Measurements from ENCODE around the gene HLA-G. TPM values are rescaled to one million over a fixed set of nuclear protein-coding genes. Genes with fewer than 3 reads are reported as not detected.

HLA-G gene
- total RNA-seq, 2 donors from 2014 or later = 16.7 TPM; not detected in 1

DNA sequence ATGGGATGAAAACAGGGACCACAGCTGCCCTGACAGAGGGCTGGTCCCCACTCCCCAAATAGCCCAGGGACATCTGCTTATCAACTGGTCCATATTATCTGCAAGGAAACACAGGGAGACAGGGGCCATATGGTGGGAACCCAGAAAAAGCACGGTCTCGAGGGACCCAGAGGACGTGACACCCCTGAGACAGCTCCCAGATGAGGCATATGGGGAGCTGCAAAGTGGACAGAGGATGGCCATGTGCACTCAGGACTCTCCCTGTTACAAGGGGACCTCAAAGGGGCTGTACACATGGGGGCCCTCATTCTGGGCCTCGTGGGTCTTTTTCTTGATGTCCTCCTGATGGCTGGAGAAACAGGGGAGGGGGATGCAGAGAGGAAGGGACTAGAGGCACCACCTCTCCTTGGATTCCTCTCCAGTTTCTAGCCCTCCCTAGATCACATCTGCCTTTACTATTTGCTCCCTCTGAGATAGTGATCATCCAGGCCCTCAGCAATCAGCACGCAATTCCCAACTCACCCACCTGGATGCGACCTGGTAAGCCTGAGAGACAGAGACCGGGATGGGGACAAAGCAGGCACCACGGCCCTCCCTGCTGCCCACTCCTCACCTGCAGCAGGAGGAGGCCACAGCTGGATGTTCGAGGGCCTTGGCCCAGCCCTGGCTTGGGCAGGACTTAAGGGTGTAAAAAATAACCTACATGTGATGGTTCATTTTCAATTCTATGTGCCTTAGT lies 13.1 kb upstream of the HLA-G start:
- ATAC-seq (no peak), DNase-seq (no peak)
- intact Hi-C loops (cut with DNase I, micrococcal nuclease) = no loop called here

- ATAC-seq = no peak
- DNase-seq = no peak
- intact Hi-C loops (cut with DNase I, micrococcal nuclease) = no loop called here
Observed at GRCh38 chr6:29815118-29815750, 12.4 kb upstream of the HLA-G start.

- DNase-seq = no peak
- intact Hi-C loops (cut with DNase I, micrococcal nuclease) = no loop called here
- no peak for ATAC-seq
Observed at GRCh38 chr6:29816030-29816429, 11.6 kb upstream of the HLA-G start.

- ATAC-seq = no peak
- intact Hi-C loops (cut with DNase I, micrococcal nuclease) = no loop called here
- DNase-seq = no peak
Observed at GRCh38 chr6:29818892-29819291, 8.7 kb upstream of the HLA-G start.

DNA sequence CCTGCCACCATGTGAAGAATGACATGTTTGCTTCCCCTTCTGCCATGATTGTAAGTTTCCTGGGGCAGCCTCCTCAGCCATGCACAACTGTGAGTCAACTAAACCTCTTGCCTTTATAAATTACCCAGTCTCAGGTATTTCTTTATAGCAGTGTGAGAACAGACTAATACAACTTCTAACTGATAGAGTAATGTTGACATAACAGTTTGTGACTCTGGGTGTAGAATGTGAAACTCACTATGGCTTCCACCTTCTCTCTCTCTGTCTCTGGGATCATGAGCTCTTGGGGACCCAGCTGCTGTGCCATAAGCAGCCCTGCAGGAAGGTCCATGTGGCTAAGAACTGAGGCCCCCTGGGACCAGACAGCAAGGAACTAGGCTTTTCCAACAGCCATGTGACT lies 3.5 kb upstream of the HLA-G start:
- ATAC-seq = no peak
- intact Hi-C loops (cut with DNase I, micrococcal nuclease) = no loop called here
- no peak for DNase-seq

DNA sequence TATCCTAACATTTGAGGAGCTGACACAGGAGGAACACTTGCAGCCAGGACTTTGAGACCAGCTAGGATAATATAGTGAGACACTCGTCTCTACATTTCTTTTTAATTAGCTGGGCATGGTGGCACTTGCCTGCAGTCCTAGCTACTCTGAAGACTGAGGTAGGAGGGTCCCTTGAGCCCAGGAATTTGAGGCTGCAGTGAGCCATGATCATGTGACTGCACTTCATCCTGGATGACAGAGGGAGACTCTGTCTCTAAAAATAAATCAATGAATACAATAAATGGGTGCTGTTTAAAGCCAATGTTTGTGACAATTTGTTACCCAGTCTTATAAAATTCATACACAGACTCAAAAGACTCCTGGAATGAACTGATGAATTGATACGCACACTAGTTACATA lies 1.8 kb upstream of the HLA-G start:
- intact Hi-C loops (cut with DNase I, micrococcal nuclease) = no loop called here
- DNase-seq (no peak), ATAC-seq (no peak)

- no peak for DNase-seq
- intact Hi-C loops (cut with DNase I, micrococcal nuclease) = no loop called here
- ATAC-seq = no peak
Observed at GRCh38 chr6:29826271-29826670, 1.4 kb upstream of the HLA-G start.

DNA sequence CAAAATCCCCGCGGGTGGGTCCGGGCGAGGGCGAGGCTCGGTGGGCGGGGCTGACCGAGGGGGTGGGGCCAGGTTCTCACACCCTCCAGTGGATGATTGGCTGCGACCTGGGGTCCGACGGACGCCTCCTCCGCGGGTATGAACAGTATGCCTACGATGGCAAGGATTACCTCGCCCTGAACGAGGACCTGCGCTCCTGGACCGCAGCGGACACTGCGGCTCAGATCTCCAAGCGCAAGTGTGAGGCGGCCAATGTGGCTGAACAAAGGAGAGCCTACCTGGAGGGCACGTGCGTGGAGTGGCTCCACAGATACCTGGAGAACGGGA lies 809 bp downstream of the HLA-G start:
- DNase-seq = no peak
- intact Hi-C loops (cut with DNase I, micrococcal nuclease) = no loop called here
- no peak for ATAC-seq

DNA sequence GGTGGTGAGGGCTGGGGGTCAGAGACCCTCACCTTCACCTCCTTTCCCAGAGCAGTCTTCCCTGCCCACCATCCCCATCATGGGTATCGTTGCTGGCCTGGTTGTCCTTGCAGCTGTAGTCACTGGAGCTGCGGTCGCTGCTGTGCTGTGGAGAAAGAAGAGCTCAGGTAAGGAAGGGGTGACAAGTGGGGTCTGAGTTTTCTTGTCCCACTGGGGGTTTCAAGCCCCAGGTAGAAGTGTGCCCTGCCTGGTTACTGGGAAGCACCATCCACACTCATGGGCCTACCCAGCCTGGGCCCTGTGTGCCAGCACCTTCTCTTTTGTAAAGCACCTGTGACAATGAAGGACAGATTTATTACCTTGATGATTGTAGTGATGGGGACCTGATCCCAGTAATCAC lies 2.1 kb downstream of the HLA-G start:
- intact Hi-C loops (cut with DNase I, micrococcal nuclease) = loop anchor here (10.0 kb wide), 2 partner anchors 95 to 125 kb away; no protein-coding TSS in a partner anchor
- DNase-seq (no peak), ATAC-seq (no peak)

DNA sequence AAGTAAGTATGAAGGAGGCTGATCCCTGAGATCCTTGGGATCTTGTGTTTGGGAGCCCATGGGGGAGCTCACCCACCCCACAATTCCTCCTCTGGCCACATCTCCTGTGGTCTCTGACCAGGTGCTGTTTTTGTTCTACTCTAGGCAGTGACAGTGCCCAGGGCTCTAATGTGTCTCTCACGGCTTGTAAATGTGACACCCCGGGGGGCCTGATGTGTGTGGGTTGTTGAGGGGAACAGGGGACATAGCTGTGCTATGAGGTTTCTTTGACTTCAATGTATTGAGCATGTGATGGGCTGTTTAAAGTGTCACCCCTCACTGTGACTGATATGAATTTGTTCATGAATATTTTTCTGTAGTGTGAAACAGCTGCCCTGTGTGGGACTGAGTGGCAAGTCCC lies 2.8 kb downstream of the HLA-G start:
- no peak for ATAC-seq
- intact Hi-C loops (cut with DNase I, micrococcal nuclease) = loop anchor here (10.0 kb wide), 2 partner anchors 96 to 126 kb away; no protein-coding TSS in a partner anchor
- DNase-seq = no peak

GRCh38 chr6:29831776-29832175 lies 4.2 kb downstream of the HLA-G start:
- ATAC-seq (no peak), DNase-seq (no peak)
- intact Hi-C loops (cut with DNase I, micrococcal nuclease) = loop anchor here (10.0 kb wide), 2 partner anchors 97 to 127 kb away; no protein-coding TSS in a partner anchor

GRCh38 chr6:29834564-29835436 lies 7.2 kb downstream of the HLA-G start:
- DNase-seq = peak in 1 of 2 donors; percentile 28
- intact Hi-C loops (cut with DNase I, micrococcal nuclease) = loop anchor here (10.0 kb wide), 2 partner anchors 100 to 130 kb away; no protein-coding TSS in a partner anchor
- ATAC-seq = peak; percentile 53

DNA sequence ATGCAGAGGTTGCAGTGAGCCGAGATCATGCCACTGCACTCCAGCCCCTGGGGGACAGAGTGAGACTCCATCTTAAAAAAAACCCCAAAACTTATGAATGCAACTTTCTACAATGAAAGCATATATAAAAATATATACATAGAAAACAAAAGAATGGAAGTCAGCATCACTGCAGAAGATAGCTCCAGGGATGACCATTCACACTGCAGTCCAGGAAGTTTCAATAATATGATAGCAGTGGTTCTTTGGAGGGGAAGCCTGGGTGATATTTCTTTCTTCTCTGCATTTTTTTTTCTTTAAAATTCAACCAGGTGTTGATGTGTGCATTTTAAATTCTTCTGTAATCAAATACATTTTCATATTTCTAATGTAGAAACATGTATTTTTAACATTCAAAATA lies 12.3 kb downstream of the HLA-G start:
- intact Hi-C loops (cut with DNase I, micrococcal nuclease) = loop anchor here (10.0 kb wide), 2 partner anchors 105 to 135 kb away; no protein-coding TSS in a partner anchor
- DNase-seq (no peak), ATAC-seq (no peak)

DNA sequence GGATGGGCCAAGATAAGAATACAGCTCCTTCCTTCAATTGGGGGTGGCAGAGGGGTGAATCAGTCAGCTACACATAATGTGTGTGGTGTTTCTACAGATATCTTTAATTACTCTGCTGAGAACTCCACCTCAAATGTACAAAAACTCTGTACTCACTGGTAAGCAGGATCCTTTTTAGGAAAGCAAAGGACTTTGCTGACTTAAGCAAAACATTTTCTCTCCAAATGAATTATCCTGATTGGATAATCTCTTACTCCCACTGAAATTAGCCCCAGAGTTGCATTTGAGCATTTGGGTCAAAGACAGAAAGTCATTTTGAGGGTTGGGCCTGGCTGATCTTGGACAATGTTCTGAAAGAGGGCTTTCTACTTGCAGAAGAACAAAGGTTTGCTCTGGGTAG lies 13.4 kb downstream of the HLA-G start:
- DNase-seq (no peak), ATAC-seq (no peak)
- intact Hi-C loops (cut with DNase I, micrococcal nuclease) = no loop called here

DNA sequence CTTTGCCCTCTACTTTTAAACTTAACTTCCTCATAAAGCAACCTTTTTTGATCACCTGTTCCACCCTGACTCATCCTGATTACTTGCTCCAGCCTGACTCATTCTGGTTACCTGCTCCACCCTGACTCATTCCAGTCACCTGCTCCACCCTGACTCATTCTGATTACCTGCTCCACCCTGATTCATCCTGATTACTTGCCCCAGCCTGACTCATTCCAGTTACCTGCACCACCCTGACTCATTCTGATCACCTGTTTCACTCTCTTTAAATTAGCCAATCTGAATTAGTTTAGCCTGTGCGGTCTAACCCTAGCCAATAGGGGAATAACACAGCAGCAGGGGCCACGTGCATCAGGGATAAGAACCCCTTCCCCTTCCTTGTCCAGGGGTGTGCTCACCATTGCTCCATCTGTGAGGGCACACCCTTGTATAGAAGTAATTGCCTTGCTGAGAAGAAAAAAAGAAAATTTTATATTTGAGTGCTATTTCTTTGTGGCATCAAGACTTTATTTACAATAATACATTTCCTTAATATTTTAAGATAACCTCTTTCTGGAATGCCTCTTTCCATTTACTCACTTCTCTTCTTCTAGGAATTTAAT lies 17.9 kb downstream of the HLA-G start:
- ATAC-seq (peak; percentile 82), DNase-seq (peak in 1 of 2 donors; percentile 59)
- intact Hi-C loops (cut with DNase I, micrococcal nuclease) = no loop called here

DNA sequence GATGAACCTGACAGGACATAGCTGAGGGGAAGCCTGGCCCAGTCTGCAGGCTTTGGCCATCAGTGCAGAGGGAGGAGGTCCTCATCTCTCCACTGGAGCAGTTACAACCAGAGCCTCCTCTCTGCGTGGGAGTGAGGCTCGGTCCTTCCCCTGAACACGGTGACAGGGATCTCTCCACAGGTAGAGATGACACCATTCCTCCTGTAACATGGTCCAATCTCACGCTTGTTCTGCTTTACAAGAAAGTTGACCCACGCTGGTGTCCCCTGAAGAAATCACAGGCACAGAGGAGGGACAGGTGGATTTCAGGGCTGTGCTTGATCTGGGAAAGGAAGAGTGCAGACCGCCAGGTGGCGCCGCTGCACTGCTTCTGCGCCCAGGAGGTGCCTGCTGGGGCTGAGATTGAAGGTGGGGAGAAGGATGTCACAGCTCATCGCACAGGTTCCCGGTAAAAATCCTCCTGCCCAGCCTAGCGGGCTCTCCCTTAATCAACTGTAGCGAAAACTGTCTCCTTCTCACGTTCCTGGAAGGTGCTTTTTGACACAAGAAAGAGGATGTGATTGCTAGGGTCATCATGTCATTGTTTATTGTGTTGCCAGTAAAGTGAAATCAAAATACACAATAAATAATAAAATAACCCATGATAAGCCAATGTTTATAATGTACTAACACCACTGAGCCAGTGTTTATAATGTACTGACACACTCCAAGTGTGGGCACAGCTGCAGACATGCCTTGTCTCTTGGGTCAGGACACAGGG lies 20.4 kb downstream of the HLA-G start:
- intact Hi-C loops (cut with DNase I, micrococcal nuclease) = loop anchor here in 1 of 2 donors (2.0 kb wide), 1 partner anchor 165 kb away; no protein-coding TSS in a partner anchor
- ATAC-seq (peak; percentile 75), DNase-seq (peak; percentile 56 to 88)

- ATAC-seq = no peak
- intact Hi-C loops (cut with DNase I, micrococcal nuclease) = loop anchor here in 1 of 2 donors (10.0 kb wide), 1 partner anchor 155 kb away; no protein-coding TSS in a partner anchor
- peak in 1 of 2 donors; percentile 20 for DNase-seq
Observed at GRCh38 chr6:29850011-29850553, 22.5 kb downstream of the HLA-G start.

DNA sequence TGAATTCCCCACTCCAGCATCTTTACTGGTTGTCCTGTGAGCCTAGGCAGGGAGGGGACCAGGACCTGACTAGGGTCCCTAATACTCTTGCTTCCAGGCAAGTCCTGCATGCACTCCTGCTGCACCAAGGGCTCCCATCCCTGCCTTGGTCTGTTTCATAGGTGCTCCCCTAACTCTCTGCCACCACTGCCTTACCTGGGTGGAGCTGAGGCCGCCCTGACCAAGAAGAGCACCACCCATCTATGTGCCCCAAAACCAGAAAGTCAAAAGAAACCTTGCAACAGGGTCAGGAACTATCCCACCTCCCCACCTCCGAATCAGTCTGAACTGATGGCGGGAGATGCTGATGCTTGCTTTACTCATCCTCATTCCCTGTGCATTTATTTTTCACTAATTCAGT lies 23.6 kb downstream of the HLA-G start:
- no peak for ATAC-seq
- intact Hi-C loops (cut with DNase I, micrococcal nuclease) = loop anchor here in 1 of 2 donors (10.0 kb wide), 1 partner anchor 154 kb away; no protein-coding TSS in a partner anchor

More for the DNA sequence above, 23.6 kb downstream of the HLA-G start:
- DNase-seq = no peak

All from left colon (tissue), 2 donors.